OCI-LY3 (cell line): Measurements from ENCODE around the gene FCHSD2.

Experiments used
- CTCF ChIP-seq: fragments of 200-600, 300-600 bp; sonication (generic); IDR thresholded peaks from 2 replicates; pipeline ENCODE4 v1.5.1; 2014; ENCODE audit warnings: antibody characterized with exemption, low read length, low read depth
- EZH2phosphoT487 ChIP-seq: fragments of 200-600 bp; shearing (Covaris generic); IDR thresholded peaks from 2 replicates; pipeline ENCODE4 v1.6.1; 2018; ENCODE audit warnings: antibody characterized with exemption, mixed run types, low read depth

- no peak for TF ChIP-seq CTCF
- no peak for TF ChIP-seq EZH2phosphoT487
These were observed 122.1 kb downstream of the FCHSD2 start for GRCh38 chr11:73019996-73020395.
